KG1 (cell line): Measurements from ENCODE around the gene LRP10.
"Not testable (repeated sequence)": the region's sequence is repeated elsewhere in the genome, so short reads cannot be mapped to it uniquely, and the experiment has no call there.

Experiments used
- DNase-seq: peaks from one replicate; lab custom pipeline; 2025; lab: John Stamatoyannopoulos, UW

LRP10 gene

DNA sequence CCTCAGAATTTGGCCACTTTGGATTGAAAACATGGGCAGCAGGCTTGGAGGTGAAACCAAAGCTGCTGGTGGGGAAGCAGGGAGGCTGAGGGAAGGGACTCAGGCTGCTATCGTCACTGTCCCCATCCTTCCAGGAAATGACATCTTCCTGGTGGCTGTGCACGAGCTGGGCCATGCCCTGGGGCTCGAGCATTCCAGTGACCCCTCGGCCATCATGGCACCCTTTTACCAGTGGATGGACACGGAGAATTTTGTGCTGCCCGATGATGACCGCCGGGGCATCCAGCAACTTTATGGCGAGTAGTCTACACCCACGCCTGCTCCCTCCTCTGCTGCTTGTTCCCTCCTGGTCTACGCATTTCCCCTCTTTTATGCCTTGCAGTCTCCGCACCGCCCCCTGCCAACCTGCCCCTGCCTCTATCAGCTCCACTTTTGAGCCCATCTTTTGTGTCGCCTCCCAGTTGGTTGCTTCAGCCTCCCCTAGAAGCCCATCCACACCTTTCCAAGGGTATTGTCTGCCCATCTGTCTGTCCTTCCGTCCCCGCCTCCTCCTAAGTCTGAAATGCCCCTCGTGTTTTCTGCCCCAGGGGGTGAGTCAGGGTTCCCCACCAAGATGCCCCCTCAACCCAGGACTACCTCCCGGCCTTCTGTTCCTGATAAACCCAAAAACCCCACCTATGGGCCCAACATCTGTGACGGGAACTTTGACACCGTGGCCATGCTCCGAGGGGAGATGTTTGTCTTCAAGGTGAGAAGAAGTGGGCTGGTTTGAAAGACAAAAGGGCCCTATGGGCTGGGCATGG lies 28.2 kb upstream of the LRP10 start:
- DNase-seq = no peak

DNA sequence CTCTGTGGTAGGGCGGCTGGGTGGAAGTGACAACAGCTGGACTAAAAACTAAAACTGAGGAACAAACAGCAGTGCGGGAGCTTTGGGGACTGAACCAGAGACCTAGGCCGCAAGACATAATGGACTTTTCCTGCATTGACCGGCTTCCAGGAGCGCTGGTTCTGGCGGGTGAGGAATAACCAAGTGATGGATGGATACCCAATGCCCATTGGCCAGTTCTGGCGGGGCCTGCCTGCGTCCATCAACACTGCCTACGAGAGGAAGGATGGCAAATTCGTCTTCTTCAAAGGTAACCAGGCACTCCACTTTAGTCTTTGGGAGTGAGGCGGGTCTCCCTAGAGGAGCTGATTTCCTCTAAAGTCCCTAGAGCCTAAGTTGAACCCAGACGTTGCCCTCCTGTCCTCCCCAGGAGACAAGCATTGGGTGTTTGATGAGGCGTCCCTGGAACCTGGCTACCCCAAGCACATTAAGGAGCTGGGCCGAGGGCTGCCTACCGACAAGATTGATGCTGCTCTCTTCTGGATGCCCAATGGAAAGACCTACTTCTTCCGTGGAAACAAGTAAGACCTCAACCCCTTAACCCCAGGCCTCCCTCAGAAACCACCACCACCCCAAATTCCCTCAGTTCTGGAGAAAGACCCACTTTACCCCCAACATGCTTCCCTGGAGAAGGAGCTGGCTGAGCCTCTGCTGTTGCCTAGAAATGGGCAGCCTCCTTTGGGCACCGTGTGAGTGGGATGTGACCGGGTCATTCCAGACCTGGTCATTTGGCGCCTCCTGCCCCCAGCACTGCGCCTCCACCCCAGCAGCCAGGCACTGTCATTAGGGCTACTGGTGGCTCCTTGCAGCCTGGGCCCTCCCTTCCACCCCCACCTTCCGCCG lies 27.1 kb upstream of the LRP10 start:
- no peak for DNase-seq

DNA sequence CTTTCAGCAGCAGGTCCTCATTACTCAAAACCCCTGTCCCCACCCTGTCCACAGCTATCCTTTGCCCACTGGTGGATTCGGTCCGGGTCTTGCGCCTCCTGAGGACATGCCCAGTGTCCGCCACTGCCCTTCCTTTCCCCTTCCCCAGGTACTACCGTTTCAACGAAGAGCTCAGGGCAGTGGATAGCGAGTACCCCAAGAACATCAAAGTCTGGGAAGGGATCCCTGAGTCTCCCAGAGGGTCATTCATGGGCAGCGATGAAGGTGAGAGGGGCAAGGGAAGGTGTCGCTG lies 26.5 kb upstream of the LRP10 start:
- no peak for DNase-seq

DNA sequence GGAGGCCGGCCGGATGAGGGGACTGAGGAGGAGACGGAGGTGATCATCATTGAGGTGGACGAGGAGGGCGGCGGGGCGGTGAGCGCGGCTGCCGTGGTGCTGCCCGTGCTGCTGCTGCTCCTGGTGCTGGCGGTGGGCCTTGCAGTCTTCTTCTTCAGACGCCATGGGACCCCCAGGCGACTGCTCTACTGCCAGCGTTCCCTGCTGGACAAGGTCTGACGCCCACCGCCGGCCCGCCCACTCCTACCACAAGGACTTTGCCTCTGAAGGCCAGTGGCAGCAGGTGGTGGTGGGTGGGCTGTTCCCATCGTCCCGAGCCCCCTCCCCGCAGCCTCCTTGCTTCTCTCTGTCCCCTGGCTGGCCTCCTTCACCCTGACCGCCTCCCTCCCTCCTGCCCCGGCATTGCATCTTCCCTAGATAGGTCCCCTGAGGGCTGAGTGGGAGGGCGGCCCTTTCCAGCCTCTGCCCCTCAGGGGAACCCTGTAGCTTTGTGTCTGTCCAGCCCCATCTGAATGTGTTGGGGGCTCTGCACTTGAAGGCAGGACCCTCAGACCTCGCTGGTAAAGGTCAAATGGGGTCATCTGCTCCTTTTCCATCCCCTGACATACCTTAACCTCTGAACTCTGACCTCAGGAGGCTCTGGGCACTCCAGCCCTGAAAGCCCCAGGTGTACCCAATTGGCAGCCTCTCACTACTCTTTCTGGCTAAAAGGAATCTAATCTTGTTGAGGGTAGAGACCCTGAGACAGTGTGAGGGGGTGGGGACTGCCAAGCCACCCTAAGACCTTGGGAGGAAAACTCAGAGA lies 25.5 kb upstream of the LRP10 start:
- DNase-seq = no peak

DNA sequence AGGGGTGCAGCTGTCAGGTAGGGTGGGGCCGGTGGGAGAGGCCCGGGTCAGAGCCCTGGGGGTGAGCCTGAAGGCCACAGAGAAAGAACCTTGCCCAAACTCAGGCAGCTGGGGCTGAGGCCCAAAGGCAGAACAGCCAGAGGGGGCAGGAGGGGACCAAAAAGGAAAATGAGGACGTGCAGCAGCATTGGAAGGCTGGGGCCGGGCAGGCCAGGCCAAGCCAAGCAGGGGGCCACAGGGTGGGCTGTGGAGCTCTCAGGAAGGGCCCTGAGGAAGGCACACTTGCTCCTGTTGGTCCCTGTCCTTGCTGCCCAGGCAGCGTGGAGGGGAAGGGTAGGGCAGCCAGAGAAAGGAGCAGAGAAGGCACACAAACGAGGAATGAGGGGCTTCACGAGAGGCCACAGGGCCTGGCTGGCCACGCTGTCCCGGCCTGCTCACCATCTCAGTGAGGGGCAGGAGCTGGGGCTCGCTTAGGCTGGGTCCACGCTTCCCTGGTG lies 24.7 kb upstream of the LRP10 start:
- no peak for DNase-seq

DNA sequence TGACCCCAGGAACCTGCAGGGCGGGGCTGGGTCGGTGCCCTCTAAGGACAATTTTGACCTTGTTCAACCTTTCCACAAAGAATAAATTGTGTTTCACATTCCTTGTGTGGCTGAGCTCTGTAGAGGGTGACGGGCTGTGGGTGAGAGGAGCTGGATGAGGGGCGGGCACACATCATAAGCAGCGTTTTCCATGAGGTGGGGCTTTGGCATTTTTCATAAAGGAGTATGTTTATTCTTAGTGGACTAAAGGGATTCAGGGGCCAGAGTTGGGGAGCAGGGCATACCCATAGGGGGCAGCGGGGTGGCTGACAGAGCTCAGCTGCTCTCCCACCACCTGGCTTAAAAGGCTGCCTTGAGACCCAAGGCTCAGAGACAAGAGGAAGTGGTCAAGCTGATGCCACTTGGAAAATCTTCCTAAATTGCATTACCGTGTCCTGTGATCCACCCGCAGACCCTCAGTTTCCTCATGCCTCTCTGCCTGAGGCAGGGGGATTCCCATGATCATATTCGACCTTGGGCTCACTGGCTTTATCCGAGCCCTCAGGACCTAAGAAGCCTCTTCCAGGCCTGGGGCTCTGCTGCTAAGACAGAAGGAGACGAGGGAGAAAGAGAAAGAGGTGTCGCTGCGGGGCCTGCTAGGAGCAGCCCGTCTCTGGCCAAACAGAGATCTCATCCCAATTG lies 23.7 kb upstream of the LRP10 start:
- no peak for DNase-seq

DNA sequence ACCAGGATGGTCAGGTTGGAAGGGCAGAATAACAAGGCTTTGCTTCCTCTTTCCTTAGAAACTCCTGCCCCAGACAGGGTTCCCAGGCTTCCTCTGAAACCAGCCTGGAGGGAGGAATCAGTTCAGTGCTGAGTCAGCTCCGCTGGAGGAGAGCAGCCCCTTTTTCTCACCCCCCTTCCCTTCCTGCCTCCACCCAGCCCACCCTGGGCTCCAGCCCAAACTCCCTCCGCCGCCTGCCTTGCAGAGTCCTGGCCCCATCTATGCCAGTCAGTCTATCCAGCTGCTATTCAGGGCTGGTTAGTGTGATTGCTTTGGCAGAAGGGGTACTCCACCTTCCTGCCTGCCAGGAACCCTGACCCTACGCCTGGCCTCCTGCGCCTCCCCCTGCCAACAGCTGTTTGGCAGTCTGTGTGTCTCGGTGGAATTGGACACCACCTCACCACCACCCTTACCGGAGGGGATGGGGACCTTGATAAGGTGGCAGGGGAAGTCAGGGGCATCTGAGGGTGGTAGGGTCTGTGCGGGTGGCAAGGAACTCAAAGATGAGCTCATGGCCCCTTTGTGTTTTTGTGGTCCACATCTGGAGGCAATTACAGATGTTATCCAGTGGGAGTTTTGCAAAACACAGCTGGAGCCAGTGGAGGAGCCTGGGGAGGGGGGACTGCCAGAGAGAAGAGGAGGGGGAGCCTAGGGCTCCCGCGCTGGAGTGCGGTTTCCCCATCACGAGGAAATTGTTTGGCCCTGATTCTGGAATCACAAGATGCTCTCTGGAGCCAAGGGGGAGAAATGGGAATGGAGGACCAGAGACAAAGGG lies 23.0 kb upstream of the LRP10 start:
- no peak for DNase-seq

DNA sequence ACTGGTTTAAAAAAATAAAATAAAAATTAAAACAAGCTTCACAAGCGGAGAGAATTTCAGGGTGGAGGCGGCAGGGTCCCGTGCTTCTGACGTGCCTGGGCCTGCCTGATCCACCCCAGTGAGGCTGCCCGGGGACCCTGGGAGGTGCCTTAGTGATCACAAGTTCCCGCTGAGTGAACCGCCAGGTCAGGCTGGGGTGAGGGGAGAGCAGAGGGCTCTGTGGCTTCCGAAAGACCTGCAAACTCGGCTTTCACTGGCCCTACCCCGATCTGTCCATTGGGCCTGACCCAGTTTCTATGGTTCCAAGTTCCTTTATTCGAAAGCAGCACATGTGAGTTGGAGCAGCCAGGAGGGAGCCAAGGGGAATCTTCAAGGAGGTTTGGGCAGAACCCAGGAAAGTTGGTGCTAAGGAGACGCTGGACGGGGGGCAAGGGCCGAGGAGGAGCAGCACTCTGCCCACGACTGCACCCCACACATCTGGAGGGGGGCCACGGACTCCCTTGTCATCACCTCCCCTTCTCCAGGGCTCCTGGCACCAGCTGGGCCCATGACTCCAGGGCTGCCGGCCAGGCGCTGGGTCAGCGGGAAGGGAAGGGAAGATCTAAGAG lies 22.2 kb upstream of the LRP10 start:
- no peak for DNase-seq

DNA sequence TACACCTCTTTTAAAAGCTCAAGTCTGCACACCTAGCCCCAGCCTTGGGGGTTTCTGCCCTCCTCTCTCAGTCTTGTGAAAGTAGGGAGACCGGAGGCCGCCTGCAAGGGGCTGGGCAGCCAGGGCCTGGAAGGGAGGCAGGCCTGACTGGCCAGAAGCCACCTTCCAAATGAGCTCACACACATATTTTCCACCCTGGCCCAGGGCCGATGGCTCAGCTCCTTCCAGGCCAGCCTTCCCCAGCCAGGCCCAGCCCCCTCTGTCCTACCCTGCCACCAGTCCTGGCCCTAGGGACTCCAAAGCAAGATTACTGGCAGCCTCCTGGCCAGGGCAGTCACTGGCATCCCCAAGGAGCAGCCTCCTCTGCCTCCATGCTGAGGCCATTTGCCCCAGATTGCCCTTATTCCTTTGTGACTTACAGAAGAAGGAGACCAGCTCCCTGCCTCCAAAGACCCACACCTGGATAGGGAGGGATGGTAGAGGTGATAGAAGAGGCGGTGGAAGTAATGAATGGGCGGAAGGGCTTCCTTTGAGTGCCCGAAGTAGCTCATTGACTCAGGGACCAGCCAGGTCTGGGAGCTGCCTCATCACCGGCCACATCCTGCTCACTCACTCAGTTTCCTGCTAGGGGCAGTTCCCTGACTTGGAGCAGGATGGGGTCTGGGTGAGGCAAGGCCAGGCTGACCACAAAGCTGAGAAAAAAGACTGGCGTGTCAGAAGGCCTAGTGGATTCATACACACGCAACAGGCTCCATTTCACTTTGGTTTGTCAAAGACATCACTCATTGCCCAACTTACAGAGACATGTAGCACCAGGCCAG lies 20.4 kb upstream of the LRP10 start:
- no peak for DNase-seq

DNA sequence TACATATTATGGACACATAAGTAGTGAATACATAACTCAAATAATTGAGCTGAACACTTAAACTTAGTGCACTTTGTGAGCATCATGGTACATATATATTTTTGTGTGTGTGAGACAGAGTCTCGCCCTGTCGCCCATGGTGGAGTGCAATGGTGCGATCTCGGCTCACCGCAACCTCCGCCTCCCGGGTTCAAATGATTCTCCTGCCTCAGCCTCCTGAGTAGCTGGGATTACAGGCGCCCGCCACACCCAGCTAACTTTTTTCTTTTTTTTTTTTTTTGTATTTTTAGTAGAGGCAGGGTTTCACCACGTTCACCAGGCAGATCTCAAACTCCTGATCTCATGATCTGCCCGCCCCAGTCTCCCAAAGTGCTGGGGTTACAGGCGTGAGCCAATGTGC lies 19.4 kb upstream of the LRP10 start:
- DNase-seq = not testable (repeated sequence)

DNA sequence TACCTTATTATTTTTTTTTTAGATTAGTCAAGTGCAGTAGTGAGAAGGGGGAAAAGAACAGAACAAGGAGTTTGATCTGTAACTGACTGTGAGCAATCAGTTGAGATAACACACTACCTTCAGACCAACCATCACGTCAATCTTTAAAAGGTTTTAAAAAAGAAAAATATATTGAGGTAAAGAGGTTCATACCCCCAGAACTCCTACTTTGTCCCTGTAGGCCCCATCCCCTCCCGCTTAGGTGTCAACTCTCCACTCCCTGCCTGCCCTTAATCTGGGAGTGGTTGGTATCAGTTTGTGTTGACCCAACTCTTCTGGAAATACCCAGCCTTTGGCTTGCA lies 19.0 kb upstream of the LRP10 start:
- DNase-seq = no peak

DNA sequence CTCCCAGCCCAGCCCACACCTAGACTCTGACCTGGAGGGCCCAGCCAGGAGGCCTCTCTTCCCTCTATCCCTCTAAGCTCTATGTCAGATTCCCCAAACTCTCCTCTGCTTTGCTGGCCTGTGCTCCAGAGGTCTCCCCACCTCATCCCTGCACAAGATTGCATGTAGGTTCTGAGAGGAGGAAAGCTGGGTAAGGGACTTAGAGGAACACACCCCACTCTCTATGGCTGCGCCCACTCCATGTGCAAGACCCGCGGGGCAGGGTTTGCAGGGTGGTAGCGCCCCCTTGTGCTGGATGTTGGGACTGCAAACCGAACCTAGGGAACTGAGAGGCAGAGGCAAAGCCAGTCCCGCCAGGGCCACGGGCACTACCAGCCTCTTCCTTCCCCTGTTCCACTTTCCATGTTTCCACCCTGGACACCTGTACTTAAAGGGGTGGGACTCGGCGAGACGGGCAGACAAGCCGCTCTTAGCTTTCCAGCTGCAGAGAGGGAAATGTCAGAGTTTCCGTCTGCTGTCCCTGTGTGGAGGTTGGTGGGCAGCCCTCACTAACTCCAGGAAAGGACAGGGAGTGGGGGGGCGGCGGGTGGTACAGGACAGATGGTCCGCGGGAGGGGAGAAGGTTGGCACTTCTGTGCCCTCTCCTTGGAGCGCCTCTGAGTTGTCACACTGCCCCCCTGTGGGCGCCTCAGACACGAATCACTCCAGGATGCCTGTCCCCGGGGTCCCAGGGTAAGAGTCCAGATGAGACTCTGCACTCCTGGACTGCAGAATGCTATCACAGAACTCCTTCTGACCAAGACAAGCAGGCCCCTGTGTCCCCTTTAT lies 18.4 kb upstream of the LRP10 start:
- DNase-seq = peak; percentile 55

DNA sequence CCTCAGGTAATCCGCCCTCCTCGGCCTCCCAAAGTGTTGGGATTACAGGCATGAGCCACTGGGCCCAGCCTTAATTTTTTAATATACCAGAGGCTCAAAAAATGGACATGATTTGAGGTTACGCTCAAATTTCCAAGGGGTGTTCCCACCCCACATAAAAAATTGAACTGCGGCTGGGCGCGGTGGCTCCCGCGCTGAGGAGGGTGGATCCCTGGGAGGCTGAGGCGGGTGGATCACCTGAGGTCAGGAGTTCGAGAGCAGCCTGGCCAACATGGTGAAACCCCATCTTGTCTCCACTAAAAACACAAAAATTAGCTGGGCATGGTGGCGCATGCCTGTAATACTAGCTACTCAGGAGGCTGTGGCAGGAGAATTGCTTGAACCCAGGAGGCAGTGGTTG lies 17.2 kb upstream of the LRP10 start:
- DNase-seq = not testable (repeated sequence)

DNA sequence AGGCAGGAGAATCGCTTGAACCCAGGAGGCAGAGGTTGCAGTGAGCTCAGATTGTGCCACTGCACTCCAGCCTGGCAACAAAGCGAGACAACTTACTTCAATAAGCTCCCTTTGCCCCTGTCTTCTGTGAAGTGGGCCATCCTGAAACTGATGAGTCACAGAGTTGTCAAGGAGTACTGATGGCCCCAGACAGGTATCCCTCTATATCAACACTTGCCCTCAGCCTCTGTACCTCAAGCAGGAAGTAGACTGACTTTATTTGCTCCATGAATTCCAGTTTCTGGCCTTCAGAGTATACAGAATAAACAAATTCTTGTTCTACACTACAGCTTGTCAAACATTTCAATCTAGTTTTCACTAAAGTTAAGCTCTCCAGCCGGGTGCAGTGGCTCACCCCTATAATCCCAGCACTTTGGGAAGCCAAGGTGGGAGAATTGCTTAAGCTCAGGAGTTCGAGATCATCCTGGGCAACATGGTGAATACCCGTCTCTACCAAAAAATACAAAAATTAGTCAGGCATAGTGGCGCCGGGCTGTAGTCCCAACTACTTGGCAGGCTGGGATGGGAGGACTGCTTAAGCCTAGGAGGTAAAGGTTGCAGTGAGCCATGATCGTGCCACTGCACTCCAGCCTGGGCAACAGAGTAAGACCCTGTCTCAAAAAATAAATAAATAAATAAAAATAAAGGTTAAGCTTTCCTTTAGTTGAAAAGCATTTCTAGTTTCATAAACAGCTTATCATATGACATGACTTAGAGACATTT lies 16.4 kb upstream of the LRP10 start:
- no peak for DNase-seq

DNA sequence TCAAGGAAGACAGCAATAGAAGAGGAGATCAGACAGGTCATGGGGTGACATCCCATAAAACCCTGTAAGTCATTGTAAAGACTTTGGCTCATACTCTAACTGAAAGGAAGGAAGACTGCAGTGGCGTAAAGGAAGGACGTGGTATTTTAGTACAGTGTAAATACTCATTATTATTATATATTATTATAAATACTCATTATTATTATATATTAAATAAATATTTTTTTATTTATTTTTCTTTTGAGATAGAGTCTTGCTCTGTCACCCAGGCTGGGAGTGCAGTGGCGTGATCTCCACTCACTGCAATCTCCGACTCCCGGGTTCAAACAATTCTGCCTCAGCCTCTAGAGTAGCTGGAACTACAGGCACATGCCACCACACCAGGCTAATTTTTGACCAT lies 15.1 kb upstream of the LRP10 start:
- no peak for DNase-seq

DNA sequence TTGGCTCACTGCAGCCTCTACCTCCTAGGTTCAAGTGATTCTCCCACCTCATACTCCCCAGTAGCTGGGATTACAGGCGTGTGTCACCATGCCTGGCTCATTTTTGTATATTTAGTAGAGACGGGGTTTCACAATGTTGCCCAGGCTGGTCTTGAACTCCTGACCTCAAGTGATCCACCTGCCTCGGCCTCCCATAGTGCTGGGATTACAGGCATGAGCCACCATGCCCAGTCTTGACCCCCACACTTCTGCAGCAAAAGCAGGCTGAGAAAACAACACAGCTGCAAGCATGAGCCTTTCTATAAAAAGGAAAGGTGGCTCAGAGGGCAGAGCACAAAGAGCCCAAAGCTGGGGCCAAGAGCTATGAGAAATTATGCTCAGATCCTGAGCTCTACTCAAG lies 11.2 kb upstream of the LRP10 start:
- DNase-seq = not testable (repeated sequence)

DNA sequence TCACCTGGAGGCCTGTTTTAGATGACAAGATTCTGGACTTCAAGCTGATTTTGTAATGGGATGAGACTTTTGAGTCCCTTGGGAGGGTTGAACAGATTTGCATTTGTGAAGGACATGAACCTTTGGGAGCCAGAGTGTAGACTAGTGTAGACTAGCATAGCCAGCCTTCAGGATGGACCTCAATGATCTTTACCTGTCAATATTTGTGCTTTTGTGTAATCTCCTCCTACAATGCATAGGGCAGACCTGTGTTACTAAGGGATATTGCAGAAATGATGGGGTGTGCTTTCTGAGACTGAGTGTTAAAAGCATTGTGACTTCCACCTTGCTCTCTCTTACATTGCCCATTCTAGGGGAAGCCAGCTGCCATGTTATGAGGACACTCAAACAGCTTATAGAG lies 9.9 kb upstream of the LRP10 start:
- DNase-seq = no peak

DNA sequence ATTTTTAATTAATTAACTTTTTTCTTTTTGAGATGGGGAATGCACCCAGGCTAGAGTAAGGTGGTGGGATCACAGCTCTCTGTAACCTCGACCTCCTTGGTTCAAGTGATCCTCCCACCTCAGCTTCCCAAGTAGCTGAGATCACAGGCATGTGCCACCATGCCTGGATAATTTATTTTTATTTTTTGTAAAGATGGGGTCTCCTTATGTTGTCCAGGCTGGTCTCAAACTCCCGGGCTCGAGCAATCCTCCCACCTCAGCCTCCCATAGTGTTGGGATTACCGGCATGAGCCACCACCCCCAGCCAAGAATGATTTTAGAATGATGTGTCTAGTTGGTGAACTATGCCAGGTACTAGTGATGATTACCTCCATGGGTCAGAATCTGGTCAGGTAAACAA lies 6.6 kb upstream of the LRP10 start:
- DNase-seq = no peak
